H9 (cell line): ENCODE results near the gene ABCG5. TPM values are rescaled to one million over a fixed set of nuclear protein-coding genes. Genes with fewer than 3 reads are reported as not detected.

Source experiments
- DNase-seq: peaks from one replicate; pipeline ENCODE4 v3.0.0-alpha.2; 2017
- H2AFZ ChIP-seq: one replicate; pipeline ENCODE4 v1.6.1; 2013; ENCODE audit warnings: mild to moderate bottlenecking, low read length, control low read depth, moderate library complexity
- H2AK5ac ChIP-seq: 2 replicates; pipeline ENCODE4 v1.6.1; 2013; ENCODE audit warnings: low read length, control low read depth, mixed read lengths; ENCODE audit not compliant: insufficient read length
- H2BK120ac ChIP-seq: one replicate; pipeline ENCODE4 v1.6.1; 2013; ENCODE audit warnings: low read depth, mild to moderate bottlenecking, low read length, control low read depth, inconsistent platforms; ENCODE audit not compliant: poor library complexity, severe bottlenecking
- H2BK12ac ChIP-seq: 2 replicates; pipeline ENCODE4 v1.6.1; 2013; ENCODE audit warnings: low read length, control low read depth, mixed read lengths, low read depth; ENCODE audit not compliant: insufficient read length
- H2BK15ac ChIP-seq: 2 replicates; pipeline ENCODE4 v1.6.1; 2013; ENCODE audit warnings: low read depth, low read length, control low read depth
- H2BK20ac ChIP-seq: one replicate; pipeline ENCODE4 v1.6.1; 2013; ENCODE audit warnings: low read depth, mild to moderate bottlenecking, low read length, control low read depth, inconsistent platforms; ENCODE audit not compliant: poor library complexity, severe bottlenecking
- H2BK5ac ChIP-seq: 2 replicates; pipeline ENCODE4 v1.6.1; 2013; ENCODE audit warnings: low read length, control low read depth, mixed read lengths; ENCODE audit not compliant: insufficient read length
- H3K14ac ChIP-seq: 2 replicates; pipeline ENCODE4 v1.6.1; 2013; ENCODE audit warnings: low read length, control low read depth; ENCODE audit not compliant: insufficient read depth
- H3K18ac ChIP-seq: 2 replicates; pipeline ENCODE4 v1.6.1; 2013; ENCODE audit warnings: low read depth, mild to moderate bottlenecking, mixed read lengths, low read length, control low read depth; ENCODE audit not compliant: insufficient read length
- H3K23ac ChIP-seq: 2 replicates; pipeline ENCODE4 v1.6.1; 2013; ENCODE audit warnings: low read length, control low read depth, mixed read lengths, low read depth; ENCODE audit not compliant: insufficient read length
- H3K23me2 ChIP-seq: 2 replicates; pipeline ENCODE4 v1.6.1; 2013; ENCODE audit warnings: low read depth, mild to moderate bottlenecking, mixed read lengths, low read length, control low read depth; ENCODE audit not compliant: insufficient read length, poor library complexity, severe bottlenecking
- H3K27ac ChIP-seq: 2 replicates; pipeline ENCODE4 v1.5.1; 2013; ENCODE audit warnings: low read length, control low read depth, mixed read lengths, low read depth; ENCODE audit not compliant: insufficient read length
- H3K27me3 ChIP-seq: 2 replicates; pipeline ENCODE4 v1.6.1; 2013; ENCODE audit warnings: low read length, control low read depth, inconsistent platforms; ENCODE audit not compliant: insufficient read depth
- H3K4ac ChIP-seq: 2 replicates; pipeline ENCODE4 v1.6.1; 2013; ENCODE audit warnings: low read depth, mild to moderate bottlenecking, control low read depth, inconsistent platforms, low read length, moderate library complexity
- H3K4me1 ChIP-seq: 2 replicates; pipeline ENCODE4 v1.6.1; 2013; ENCODE audit warnings: low read length, control low read depth, inconsistent platforms; ENCODE audit not compliant: insufficient read depth
- H3K4me2 ChIP-seq: 2 replicates; pipeline ENCODE4 v1.6.1; 2013; ENCODE audit warnings: low read length, control low read depth, mixed read lengths; ENCODE audit not compliant: insufficient read length, insufficient read depth
- H3K56ac ChIP-seq: 2 replicates; pipeline ENCODE4 v1.6.1; 2013; ENCODE audit warnings: low read depth, mild to moderate bottlenecking, mixed read lengths, low read length, control low read depth; ENCODE audit not compliant: insufficient read length
- H3K79me1 ChIP-seq: 2 replicates; pipeline ENCODE4 v1.6.1; 2013; ENCODE audit warnings: low read depth, mild to moderate bottlenecking, moderate library complexity, low read length, control low read depth, inconsistent platforms; ENCODE audit not compliant: insufficient read depth, poor library complexity, severe bottlenecking
- H3K79me2 ChIP-seq: 2 replicates; pipeline ENCODE4 v1.6.1; 2013; ENCODE audit warnings: low read length, control low read depth, inconsistent platforms; ENCODE audit not compliant: insufficient read depth
- H3K9ac ChIP-seq: 2 replicates; pipeline ENCODE4 v1.6.1; 2013; ENCODE audit warnings: low read length, control low read depth, mixed read lengths; ENCODE audit not compliant: insufficient read length; ENCODE audit errors: extremely low read depth
- H3K9me3 ChIP-seq: one replicate; pipeline ENCODE4 v1.6.1; 2013; ENCODE audit warnings: low read depth, low read length, inconsistent platforms; ENCODE audit not compliant: control insufficient read depth
- H3T11ph ChIP-seq: one replicate; pipeline ENCODE4 v1.6.1; 2013; ENCODE audit warnings: mild to moderate bottlenecking, low read length, control low read depth, inconsistent platforms
- H4K20me1 ChIP-seq: one replicate; pipeline ENCODE4 v1.6.1; 2013; ENCODE audit not compliant: control insufficient read depth, insufficient read length, insufficient read depth
- H4K5ac ChIP-seq: 2 replicates; pipeline ENCODE4 v1.6.1; 2013; ENCODE audit warnings: low read depth, mild to moderate bottlenecking, mixed read lengths, low read length, control low read depth; ENCODE audit not compliant: insufficient read length
- H4K8ac ChIP-seq: replicated peaks from 2 replicates; pipeline ENCODE4 v1.6.1; 2013; ENCODE audit warnings: low read length, control low read depth, mixed read lengths, low read depth; ENCODE audit not compliant: insufficient read length
- H4K91ac ChIP-seq: 2 replicates; pipeline ENCODE4 v1.6.1; 2013; ENCODE audit warnings: low read depth, mild to moderate bottlenecking, moderate library complexity, mixed read lengths, low read length, control low read depth; ENCODE audit not compliant: insufficient read length
- H3K27ac Mint-ChIP-seq, 3 experiments: 2 replicates in 2 of 3; 3 replicates in 1 of 3; pipeline ENCODE4 v1.8.0; 2020 to 2021; ENCODE audit warnings: mixed read lengths in 3 of 3, mild to moderate bottlenecking in 1 of 3, moderate library complexity in 1 of 3
- H3K27me3 Mint-ChIP-seq: 2 replicates; pipeline ENCODE4 v1.8.0; 2021; ENCODE audit warnings: low read depth, mild to moderate bottlenecking, moderate library complexity, mixed read lengths
- H3K36me3 Mint-ChIP-seq, 3 experiments: 2 replicates in 2 of 3; 3 replicates in 1 of 3; pipeline ENCODE4 v1.8.0; 2020 to 2021; ENCODE audit warnings: low read depth in 3 of 3, mixed read lengths in 3 of 3; ENCODE audit not compliant: insufficient read depth in 1 of 3
- H3K4me1 Mint-ChIP-seq, 2 experiments: 2 replicates each; pipeline ENCODE4 v1.8.0; 2020; ENCODE audit warnings: mixed read lengths in 2 of 2
- H3K4me3 Mint-ChIP-seq, 2 experiments: 2 replicates in 1 of 2; 3 replicates in 1 of 2; pipeline ENCODE4 v1.8.0; 2020 to 2021; ENCODE audit warnings: mild to moderate bottlenecking in 2 of 2, mixed read lengths in 2 of 2, moderate library complexity in 1 of 2
- H3K9me3 Mint-ChIP-seq, 2 experiments: 2 replicates in 1 of 2; 3 replicates in 1 of 2; pipeline ENCODE4 v1.8.0; 2020; ENCODE audit warnings: mild to moderate bottlenecking in 2 of 2, mixed read lengths in 2 of 2, moderate library complexity in 1 of 2
- CTCF ChIP-seq: fragments of 200-600 bp; sonication (generic); conservative IDR thresholded peaks from 3 replicates; pipeline ENCODE4 v1.8.0; 2021; ENCODE audit warnings: antibody characterized with exemption, mild to moderate bottlenecking
- WGBS: extraction: QIAGEN DNeasy Blood & Tissue Kit; methylation state at CpG from one replicate; pipeline ENCODE4 v1.1.7; 2013; ENCODE audit warnings: missing lambda C conversion rate, low lambda C conversion rate, mixed read lengths; ENCODE audit not compliant: insufficient read length; ENCODE audit errors: extremely low coverage; 5-methylcytosine and 5-hydroxymethylcytosine counted together
- total RNA-seq: library from RNA; stranded (reverse); gene quantifications from 2 replicates; pipeline ENCODE4 v1.2.1, GENCODE V29; 2021

ABCG5 gene
- total RNA-seq, 1 experiment from 2014 or later: not detected

- Histone ChIP-seq H3K56ac (no peak overlapping the region), H2BK15ac (no peak overlapping the region), H2BK5ac (no peak overlapping the region), H2BK120ac (no peak overlapping the region), H3K18ac (no peak overlapping the region), H3K4me2 (no peak overlapping the region), H4K8ac (no peak overlapping the region), H3T11ph (no peak overlapping the region), H3K9me3 (no peaks in the 10 kb centered on the region), H4K5ac (no peak overlapping the region), H3K79me2 (no peaks in the 10 kb centered on the region), H4K91ac (no peak overlapping the region), H4K20me1 (no peaks in the 10 kb centered on the region), H3K9ac (no peak overlapping the region), H2BK12ac (no peak overlapping the region), H3K23ac (no peak overlapping the region), H2BK20ac (no peak overlapping the region), H3K79me1 (no peaks in the 10 kb centered on the region), H3K4ac (no peak overlapping the region), H3K23me2 (no peaks in the 10 kb centered on the region), H3K4me1 (no peaks in the 10 kb centered on the region), H3K14ac (no peak overlapping the region), H3K27ac (no peak overlapping the region), H2AK5ac (no peak overlapping the region), H2AFZ (no peak overlapping the region), H3K27me3 (no peaks in the 10 kb centered on the region)
- no peak for TF ChIP-seq CTCF
- peaks cover 7% of the 10 kb centered on the region; the same call in 1 of the 2 replicates for H3K27me3 Mint-ChIP-seq
- WGBS: no CpG with 5 or more reads among the region's 1 CpG
- H3K4me1 Mint-ChIP-seq: no peaks in the 10 kb centered on the region
- no peaks in the 10 kb centered on the region for H3K36me3 Mint-ChIP-seq
- no peak overlapping the region for H3K27ac Mint-ChIP-seq
- H3K4me3 Mint-ChIP-seq: no peak overlapping the region
- no peaks in the 10 kb centered on the region for H3K9me3 Mint-ChIP-seq
- no peak for DNase-seq
Measured at GRCh38 chr2:43848214-43848613, 9.6 kb upstream of the ABCG5 start.
